Lower leg skin (tissue), 3 donors: ENCODE data around the gene RER1.

Experiments
- POLR2A ChIP-seq, 2 donors: fragments of 450-650 bp; IDR thresholded peaks; one replicate each; pipeline ENCODE4 v1.6.1; 2016 to 2017; ENCODE audit warnings: antibody characterized with exemption in 2 of 2, mild to moderate bottlenecking in 1 of 2, moderate library complexity in 1 of 2
- TF ChIP-seq, protein P1 (sequence below), 3 donors: fragments of 450-650 bp; IDR thresholded peaks; one replicate each; pipeline ENCODE4 v1.5.1; 2016; ENCODE audit warnings: antibody characterized with exemption in 3 of 3, mild to moderate bottlenecking in 3 of 3, moderate library complexity in 2 of 3

DNA sequence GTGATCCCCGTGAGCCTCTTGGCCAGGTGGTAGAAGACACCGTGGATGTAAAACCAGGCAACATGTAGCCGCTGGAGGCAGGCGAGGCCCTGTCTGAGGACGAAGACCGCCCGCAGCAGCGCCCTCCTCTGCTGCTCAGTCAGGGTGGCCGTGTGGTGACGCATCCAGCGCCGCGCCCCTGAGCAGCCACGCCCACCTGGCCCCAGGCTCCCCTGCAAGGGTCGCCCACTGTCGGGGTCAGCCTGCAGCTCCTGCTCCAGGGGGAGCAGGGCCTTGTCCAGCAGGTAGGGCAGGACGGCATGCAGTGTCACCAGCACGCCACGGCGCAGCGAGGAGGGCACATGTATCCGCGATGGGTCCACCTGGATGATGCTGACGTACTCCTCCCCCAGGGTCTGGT lies 16.8 kb downstream of the RER1 start:
- TF ChIP-seq, protein P1, sequence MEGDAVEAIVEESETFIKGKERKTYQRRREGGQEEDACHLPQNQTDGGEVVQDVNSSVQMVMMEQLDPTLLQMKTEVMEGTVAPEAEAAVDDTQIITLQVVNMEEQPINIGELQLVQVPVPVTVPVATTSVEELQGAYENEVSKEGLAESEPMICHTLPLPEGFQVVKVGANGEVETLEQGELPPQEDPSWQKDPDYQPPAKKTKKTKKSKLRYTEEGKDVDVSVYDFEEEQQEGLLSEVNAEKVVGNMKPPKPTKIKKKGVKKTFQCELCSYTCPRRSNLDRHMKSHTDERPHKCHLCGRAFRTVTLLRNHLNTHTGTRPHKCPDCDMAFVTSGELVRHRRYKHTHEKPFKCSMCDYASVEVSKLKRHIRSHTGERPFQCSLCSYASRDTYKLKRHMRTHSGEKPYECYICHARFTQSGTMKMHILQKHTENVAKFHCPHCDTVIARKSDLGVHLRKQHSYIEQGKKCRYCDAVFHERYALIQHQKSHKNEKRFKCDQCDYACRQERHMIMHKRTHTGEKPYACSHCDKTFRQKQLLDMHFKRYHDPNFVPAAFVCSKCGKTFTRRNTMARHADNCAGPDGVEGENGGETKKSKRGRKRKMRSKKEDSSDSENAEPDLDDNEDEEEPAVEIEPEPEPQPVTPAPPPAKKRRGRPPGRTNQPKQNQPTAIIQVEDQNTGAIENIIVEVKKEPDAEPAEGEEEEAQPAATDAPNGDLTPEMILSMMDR (IDR thresholded peaks at IDR 0.05), result no peak
- no peak for TF ChIP-seq POLR2A (IDR thresholded peaks at IDR 0.05)
